Measurements from ENCODE around the gene SERPINA4.

The SERPINA4 gene, protein sequence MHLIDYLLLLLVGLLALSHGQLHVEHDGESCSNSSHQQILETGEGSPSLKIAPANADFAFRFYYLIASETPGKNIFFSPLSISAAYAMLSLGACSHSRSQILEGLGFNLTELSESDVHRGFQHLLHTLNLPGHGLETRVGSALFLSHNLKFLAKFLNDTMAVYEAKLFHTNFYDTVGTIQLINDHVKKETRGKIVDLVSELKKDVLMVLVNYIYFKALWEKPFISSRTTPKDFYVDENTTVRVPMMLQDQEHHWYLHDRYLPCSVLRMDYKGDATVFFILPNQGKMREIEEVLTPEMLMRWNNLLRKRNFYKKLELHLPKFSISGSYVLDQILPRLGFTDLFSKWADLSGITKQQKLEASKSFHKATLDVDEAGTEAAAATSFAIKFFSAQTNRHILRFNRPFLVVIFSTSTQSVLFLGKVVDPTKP

DNA sequence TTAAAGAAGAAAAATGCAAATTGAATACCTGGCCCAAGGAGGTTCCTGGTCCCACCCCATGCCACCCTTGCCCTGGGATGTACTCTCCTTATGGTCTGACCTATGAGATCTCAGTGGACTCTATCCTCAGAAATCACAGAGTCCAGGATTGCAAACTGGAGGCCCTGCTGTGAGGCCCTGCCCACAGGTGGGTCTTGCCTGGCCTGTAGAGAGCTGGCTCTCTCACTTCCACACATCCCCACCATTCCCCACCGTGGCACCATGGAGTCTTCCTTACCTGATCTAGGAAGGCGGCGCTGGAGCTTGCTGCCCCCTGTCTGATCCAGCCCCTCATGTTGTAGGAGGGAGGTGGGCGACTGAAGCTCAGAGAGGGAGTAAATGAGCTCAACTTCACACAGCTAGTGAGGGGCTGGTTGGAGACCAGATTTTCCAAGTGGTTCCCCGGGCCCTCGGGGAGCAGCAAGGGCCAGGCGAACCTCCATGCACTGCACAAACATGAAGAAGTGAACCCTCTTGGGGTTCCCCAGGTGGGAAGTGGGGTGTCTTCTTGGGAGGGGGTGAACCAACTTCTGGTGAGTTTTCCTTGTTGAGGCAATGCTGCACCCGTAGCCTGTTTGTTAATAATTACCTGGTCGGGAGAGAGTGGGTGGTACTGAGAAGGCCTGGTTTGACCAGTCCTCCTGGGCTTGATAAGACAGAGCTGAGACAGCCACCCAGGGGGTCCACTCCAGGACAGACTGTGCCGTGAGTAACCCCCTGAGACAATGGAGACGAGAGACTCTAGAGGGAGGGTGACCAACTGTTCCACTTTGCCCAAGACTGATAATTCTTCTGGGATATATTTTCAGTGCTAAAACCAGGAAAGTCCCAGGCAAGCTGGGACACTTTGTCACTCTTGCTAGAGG lies at the start of gene SERPINA4:
SERPINA4 (plus strand) TSS at position 692 of the 905 bp plus-strand sequence. CDS start 2,041 bp downstream, outside the sequence.
- DNase-seq, result no peak

DNA sequence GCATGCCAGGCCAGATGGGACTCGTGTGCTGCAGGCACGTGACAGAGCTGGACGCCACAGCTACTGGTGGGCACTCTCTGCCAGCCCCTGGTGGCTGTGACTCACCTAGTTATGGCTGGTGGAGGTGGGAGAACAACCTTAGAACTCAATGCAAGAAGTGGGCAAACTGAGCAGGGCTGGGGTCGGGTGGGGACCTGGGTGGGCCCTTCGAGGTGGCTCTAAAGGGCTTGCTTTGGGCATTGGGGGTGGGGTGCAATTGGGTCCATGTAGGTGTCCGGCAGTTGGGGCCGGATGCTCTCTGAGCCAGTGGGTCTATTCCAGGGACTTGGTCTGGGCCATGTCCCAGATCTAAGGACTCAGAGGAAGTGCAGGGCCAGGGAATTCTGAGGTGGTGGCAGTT lies 46.9 kb upstream of the SERPINA4 start:
- DNase-seq, result no peak

DNA sequence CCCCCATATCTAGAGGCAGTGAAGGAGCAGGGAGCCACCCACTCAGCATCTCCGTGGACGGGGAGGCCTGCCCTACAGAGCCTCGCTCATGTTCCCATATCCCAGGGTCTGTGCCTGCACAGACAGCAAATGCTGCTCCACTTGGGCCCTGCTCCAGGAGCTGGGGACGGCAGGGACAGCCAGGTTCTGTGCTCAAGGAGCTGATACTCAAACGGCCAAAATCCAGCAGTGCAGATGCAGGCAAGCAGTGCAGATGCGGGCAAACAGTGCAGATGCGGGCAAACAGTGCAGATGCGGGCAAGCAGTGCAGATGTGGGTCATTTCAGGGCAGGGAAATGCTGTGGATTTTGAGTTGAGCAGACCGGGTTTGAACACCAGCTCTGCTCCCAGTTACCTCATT lies 45.8 kb upstream of the SERPINA4 start:
- DNase-seq, result no peak

DNA sequence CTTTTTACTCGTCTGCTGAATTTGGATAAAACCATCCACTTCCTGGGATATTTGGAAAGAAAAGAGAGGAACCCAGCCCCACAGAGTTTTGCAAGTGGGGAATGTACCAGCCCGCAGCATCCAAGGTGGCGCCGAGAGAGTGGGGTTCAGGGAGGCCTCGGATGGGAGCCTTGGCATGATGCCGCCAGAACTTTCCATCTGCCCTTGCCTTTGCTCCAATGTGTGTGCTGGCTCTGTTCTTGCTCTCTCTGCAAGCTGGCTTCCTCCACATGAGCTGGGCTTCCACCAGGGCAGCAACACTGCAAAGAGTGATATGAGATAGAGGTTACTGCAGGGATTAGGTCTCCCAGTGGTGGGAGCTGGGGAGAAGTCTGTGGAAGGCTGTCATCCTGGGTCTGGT lies 45.4 kb upstream of the SERPINA4 start:
- no peak for DNase-seq

DNA sequence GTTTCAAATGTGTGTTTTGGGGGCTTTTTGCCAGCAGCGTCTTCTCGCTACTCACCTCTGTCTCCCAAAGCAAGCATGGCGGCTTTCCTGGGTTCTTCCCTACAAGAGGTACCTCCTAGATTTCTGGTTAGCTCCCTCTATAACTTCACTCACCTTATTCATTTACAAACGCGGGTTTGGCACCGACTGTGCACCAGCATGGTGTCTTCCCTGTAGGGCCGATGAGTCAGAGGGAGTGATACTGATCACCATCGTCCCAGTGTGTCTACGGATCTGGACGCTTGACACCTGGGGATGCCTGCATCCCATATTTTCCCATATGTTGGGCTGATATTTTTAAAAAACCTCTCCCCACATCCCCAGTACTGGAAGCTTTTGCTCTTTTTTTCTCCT lies 44.0 kb upstream of the SERPINA4 start:
- DNase-seq, result no peak

DNA sequence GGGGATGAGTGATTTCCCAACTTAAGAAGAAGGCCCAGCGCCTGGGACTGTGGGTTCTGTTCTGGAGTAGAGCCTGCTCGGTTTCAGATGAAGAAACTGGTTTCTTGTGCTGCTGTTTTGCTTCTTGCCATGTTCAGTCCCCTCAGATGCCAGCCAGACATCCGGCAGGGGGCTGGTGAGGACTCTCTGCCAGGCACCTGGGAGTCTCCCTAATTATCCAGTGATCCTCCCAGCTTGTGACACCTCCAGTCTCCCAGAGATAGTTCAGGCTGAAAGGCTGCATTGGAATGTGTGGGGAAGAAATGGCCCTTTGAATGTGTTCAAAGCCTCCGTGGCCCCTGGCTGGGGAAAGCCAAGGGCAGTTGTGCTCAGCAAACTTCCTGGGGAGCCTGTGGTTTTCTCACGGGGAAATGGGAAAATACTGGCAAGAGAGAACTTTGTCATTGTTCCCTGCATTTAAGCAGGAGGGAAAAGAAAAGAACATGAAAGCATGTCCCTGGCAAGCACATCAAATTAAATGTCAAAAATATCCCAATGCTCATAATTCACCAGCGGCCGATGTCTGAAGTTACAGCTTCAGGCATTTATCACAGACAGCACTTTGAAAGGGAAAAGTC lies 43.5 kb upstream of the SERPINA4 start:
- DNase-seq, result no peak

DNA sequence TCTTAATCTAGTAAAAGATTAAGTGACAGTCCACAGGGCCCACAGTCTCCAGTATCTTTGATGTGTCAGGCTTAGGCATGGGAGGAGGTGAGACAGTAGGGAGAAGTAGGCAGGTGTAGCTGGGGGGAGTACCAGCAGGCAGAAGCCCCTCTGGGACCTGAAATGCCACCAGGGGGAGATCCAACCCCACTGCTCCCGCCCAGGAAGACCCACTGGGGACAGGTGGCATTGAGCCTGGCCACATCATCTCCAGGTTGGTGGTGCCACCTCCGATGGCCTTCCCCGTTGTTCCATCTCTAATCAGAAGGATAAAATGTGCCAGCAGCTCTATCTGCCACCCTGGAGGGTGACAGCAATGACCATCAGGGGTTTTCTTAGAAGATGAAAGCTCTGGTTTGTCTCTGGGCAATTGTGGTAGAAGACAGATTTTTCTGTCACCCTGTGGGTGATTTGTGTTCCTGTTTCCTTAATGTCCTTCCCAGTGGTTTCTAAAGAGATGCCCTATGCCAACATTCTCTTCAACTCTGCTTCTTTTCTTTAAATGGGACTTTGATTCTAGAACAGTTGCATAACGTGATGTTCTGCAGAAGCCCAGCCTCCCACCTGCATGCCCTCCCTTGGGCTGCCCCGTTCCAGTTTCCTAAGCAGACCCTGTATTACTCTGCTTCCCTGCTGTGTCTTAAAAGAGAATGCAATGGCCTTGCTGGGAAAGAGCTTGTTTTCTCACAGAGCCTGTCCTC lies 39.7 kb upstream of the SERPINA4 start:
- no peak for DNase-seq

DNA sequence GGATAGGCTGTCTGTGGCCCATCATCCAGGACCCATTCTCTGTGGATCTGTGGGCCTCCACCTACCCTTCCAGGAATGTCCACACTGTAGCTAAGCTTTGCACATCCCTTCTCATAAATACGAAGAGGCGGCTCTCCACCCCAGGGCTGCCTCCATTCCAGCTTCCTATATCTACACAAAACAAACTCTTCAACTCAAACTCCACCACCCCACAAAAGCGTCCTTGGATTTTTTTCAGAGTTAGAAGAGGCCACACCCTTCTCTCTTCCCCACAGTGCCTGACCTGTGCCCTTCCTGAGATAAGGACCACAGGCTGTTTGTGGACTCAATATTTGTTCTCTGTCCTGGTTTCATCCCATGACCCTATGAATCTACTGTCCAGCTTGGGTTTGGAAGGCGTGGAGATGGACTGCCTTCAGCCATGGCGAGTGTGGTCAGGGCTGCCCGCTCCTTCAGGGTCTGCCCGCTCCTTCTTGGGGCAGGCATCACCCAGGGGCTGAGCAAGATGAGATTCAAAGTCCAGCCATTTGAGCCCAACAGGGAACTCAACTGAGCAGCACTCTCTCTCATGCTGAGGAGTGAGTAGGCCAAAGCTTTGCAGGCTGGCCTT lies 39.0 kb upstream of the SERPINA4 start:
- DNase-seq, result no peak

DNA sequence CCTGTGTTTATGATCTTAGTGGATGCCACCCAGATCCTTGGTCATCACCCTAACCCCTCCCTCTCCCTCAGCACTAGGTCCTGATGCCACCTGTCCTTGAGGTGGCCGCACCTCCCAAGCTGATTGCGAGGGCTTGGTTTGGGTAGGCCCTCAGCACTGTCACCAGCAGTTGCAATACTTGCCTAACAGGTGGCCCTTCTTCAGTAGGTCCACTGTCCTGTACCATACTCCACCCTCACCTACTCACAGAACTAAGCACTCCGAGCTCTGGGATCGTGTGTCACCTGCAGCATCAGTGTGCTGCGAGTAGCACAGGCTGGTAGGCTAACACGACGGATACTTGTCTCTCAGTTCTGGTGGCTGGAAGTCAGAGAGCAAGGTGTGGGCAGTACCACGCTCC lies 38.0 kb upstream of the SERPINA4 start:
- no peak for DNase-seq

DNA sequence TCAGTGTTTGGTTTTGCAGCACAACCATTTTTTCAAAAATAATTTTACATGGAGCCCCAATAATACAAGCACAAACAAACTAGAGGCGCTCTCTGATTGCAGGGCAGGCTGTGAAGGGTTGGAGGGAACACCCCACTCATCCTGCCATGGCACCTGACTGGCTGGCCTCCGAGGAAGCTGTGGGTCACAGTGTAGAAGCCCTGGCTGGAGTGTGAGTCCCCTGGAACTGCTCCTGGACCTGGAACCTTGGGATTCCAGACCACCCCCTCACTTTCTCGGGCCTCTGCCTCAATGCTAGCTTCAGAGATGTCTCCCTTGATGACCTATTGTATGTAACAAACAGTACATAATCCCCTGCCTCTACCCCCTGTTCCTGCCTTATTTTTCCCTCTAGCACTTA lies 37.1 kb upstream of the SERPINA4 start:
- DNase-seq, result no peak

DNA sequence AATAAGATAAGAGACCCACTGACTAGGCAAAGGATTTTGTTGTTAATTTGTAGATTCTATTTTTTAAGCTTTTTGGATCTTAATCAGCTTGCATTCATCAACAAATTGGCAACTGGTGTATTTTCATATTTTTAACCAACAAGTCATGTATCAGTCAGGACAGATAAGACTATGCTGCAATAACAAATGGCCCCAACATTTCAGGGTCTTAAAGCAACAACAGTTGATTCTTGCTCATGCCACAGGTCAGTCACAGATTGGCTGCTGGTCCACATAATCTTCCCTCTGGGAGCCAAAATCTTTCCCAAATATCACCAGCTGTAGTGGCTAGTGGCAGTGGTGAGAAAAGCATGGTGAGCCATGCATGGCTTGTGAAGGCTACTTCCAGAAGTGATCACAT lies 30.1 kb upstream of the SERPINA4 start:
- DNase-seq, result no peak

DNA sequence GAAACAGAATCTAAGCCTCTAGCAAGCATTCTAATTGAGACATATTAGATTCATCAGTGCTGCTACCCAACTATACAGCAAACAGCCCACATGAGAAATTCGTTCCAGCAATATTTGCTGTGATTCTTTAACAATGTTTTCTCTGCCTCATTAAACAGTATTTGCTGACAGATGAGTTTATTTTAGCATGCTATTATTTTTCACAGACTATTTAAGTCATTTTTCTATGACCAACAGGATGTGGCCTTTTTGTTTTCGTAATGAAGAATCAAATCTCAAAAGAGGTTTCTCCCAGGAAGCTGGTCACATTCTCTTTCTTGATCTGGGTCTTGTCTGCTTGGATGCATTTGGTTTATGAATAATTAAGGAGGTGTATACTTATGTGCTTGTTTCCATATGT lies 28.8 kb upstream of the SERPINA4 start:
- DNase-seq, result no peak

DNA sequence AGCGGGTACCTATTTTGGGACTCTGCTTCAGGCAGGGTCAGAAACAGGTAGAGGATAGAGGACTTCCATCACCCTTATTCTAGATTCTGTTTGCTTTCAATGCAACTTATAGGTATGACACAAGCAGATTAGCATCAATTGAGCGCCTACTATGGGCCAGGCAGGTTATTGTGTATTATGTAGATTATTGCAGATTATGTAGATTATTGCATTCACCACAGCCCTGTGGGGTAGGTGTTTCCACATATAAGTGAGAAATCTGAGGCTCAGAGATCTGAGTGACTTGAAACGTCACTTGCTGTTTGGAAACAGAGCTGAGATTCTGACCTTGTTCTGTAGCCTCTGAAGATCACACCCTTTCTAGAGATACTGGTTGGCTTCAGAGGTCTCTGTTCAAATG lies 25.7 kb upstream of the SERPINA4 start:
- DNase-seq, result no peak

DNA sequence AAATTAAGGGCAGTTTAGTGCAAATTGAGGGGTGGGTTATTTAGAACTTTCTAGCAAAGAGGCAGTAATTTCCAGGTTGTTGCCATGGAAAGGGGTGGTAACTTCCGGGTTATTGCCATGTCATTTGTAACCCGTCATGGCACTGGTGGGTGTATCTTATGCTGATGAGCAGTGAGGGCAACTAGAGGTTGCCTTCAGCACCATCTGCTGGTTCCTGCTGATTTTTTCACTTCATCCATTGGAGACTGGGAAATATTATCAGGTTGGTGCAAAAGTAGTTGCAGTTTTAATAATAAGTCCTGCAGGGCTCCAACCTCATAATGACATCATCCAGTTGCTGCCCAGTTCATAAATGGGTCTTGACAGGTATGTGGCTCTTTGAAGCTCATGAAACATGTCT lies 24.4 kb upstream of the SERPINA4 start:
- no peak for DNase-seq

DNA sequence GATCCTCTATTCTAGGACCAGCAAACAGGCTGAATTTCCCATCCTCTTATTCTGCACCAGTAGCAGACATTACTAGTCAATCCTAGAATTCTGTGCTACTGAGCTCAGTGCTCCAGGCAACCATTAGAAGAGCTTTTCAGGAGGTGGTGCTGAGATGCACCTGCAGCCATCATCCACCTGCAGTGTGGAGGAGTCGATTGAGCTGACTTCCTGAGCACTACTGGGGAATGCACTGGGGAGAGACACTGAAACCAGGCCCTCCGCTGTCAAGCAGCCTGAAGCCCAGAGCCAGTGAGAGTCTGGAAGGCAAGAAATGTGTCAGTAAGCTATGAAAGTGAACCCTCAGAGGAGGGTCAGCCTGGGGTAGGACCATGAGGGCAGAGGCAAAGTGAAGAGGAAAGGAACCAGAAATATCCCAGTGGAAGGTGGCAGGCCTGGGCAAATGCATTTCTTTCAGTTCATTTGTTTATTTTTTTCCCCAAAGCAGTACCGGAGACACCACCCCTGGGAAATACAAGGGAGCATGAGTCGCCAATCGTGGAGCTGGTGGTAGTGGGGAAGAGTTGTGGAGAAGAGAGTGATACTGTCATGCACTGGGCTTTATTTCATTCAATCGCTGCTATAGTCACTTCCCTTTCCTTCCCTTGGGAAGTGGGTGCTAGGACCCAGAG lies 23.0 kb upstream of the SERPINA4 start:
- DNase-seq, result no peak

DNA sequence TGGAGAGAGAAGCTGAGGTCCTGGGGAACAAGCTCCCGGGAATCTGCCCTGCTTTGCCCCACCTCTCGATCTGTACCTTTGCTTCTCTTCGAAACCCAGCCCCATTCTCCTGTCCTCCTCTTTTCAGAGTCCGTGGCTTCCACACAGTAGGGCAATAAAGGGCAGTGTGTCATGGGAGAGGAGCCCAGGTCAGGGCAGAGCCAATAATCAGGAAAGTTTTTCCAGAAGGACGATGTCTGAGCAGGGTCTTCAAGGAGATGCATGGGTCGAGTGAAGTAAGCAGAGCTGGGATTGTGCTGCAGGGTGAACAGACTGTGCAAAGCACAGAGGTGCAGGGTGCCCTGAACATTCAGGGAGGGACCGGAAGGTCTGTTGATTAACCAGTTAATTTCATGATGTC lies 22.1 kb upstream of the SERPINA4 start:
- no peak for DNase-seq

DNA sequence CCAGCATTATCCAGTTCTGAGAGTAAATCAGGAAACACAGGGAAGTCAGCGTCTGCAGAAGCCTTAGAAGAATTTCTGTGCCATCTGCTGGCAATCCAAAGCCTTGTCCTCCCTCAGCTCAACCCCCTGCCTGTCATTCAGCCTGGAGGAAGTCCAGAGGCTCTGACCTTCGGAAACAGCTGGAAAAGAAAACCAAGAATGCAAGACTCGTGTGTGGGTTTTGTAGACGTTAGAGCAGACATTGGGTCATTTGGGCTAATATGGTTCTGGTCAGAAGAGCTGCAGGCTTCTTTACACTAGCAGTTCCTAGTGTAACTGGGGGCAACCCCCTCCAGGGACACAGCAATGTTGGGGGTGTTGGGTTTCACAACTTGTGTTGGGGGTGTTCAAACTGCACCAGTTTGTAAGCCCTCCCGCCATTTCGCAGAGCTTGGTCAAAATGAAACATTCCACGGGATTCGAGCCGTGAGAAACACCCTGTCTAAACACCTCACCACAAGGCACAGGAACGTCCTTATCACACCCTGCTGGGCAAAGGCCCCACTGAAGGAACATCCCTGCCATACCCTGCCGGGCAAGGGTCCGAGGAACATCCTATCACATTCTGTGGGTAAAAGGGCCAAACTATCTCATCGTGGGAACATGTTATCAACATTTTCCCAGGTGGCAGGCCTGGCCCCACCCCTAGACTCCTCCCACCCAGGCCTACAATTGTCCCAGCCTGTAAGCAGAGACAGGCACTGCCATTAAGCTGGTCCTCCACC lies 21.0 kb upstream of the SERPINA4 start:
- no peak for DNase-seq

DNA sequence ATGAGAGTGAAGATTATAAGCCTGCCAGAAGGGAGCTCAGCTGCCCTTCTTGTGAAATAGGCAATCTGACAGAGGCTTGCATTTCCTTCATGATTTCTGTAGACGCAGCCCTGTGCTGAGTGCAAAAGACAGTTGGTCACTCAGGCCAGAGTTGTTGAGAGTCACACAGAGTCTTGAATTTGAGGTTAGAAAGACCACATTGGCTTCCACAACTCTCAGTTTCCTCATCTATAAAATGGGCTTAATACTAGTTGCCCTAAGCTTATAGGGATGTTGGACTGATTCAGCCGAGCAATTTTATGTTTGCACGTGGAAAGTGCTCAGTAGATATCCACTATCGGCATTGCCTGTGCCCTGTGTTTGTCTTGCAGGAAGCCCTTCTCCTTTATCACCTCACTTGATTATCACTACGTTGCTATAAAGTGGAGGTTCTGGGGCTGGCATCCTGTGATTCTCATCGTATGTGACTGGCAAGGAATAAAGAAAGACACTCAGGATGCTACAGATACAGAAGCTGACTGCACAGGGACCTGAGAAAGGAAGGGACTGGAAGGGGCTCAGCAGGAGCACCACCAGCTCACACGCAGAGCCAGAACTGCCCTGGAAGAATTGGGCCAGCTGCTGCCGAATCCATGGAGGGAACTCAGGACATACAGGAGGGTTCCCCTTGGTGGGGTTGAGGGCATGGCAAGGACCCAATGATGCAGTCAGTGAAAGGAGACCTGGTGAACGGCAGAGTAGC lies 19.8 kb upstream of the SERPINA4 start:
- no peak for DNase-seq

DNA sequence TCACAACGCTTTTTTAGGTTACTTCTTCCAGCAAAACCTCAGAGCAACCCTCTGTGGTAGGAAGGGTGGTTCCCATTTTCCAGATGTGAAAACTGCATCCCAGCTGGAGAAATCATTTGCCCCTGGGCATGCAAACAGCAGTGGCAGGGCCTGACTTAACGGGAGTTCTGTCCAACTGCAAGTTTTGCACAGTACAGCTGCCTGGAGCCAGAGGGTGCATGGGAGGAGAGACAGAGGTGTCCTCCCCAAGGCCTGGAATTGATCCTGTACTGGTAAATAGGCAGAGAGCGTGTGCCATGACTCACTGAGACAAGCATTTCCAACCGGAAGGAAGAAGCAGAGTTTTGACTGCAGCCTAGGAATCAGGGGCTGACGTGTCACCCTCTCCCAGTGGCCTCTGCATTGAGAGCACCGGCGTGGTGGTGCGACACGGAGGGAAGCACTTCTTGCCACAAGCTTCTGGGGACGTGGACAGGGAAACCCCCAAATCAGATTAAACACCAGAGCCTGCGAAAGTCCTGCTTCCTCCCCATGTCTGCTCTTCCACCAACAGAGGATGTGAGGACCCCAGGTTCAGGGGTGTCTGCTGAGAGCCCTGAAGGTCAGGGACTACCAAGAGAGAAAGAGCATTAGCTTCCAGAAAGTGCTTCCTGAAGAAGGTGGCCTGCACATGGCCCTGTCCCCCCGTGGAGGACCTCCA lies 19.0 kb upstream of the SERPINA4 start:
- no peak for DNase-seq

Data from NCI-H774 (cell line).